GM03348 (cell line): ENCODE results near the gene CASQ2.

Experiments used
- DNase-seq: peaks from one replicate; pipeline ENCODE4 v3.0.0; 2012; ENCODE audit warnings: low spot score

Gene CASQ2

DNA sequence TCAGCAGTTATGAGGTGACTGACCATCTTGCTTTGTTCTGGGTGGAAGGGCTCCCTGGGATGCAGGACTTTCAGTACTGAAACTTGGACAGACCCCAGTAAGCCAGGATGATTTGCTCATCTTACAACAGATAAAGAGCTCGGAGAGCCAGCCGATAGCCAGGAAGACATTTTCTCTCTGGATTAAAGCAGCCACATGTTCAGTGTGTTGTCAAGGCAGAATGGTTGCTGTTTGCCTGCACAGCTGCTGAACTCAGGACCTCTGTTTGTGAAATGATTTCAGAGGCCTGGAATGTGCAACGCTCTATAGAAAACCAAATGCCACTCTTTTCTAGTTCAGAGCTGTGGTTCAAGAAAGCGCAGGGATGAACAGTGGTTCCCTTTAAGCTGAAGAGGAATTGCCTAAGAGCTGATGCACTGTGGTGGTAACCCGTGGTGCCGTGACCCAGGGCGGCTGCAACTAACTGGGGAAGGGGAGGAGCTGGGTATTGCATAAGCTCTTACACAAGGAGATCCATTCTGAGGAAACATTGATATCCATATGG, 40.7 kb downstream of the CASQ2 start:
- DNase-seq, result peak; percentile 81

DNA sequence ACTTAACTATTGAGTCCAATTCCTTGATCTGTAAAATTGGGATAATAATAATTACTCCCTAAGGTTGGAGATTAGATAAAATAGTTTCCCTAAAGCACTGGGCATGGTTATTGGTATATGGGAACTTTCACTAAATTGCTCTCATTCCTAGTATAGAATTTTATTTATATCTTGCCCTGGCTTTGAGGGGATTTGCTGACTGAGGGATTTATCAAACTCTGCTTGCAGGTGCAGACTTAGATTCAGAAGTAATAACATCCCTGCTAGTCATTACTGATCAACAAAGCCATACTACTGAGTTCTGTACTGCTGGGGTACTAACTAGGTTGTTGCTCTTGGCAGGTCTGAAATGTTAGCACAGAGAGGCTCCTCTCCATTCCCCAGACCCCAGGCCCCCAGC, 41.9 kb downstream of the CASQ2 start:
- DNase-seq, result no peak

DNA sequence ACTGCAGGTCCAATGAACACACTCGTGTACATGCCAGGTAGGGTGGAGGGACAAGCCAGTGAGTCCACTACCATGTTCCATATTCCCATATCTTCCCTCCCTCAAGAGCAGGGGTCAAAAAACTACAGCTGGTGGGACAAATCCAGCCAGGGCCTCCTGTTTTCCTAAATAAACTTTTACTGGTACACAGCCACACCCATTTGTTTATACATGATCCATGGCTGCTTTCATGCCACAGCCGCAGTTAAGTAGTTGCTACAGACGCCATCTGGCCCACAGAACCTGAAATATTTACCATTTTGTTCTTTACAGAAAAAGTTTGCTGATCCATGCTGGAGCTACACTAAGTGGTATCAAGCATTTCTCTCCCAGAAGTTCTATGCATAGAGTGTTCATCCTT, 42.4 kb downstream of the CASQ2 start:
- DNase-seq, result no peak

DNA sequence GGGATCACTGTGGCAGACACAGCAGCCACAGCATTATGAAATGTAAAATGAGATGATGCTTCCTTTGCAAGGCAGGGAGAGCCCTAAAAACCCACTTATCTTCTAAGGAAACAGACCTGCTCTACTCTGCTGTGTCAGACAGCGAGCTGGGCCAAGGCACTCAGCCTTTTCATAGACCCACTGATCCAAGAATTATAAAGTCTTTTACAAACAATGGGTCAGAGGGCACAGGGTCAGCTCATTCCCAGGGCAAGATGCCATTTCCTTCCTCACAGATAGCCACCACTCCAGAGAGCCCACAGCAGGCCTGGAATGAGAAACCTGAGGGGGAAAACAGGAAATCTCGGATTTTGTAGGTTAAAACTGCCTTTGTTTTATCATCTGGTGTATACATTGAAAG, 42.9 kb downstream of the CASQ2 start:
- no peak for DNase-seq

DNA sequence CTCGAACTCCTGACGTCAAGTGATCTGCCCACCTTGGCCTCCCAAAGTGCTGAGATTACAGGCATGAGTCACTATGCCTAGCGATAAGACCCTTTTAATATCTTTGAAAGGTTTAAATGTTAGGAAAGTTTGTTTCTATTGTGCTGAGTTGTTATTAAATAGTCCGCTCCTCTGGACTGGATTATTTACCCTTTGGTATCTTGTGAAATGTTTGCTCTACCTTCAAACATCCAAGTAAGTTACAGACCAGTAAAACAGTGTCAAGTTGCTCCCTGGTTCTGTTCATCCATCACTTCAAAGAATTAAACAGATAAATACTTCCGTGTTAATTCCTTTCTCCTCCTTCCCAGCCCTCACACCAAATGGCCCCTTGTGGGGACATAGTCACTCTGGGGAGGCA, 44.8 kb downstream of the CASQ2 start:
- DNase-seq, result no peak

DNA sequence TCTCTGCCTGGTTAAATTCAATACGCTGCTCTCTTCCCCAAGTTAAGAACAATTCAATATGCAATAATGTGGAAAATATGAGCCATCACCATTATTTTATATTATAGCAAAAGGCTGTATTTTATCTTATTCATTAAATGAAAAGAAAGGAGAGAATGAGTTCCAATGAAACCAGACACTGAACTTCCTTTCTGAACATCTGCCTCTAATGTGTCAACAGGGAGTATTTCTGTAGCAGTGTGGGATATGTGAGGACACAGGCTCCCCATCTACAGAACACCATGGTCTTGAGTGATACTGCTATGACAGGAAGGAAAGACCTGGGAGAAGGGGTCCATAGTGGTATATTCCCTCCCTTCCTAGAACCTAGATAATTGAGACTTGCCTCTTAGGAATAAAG, 46.3 kb downstream of the CASQ2 start:
- no peak for DNase-seq

DNA sequence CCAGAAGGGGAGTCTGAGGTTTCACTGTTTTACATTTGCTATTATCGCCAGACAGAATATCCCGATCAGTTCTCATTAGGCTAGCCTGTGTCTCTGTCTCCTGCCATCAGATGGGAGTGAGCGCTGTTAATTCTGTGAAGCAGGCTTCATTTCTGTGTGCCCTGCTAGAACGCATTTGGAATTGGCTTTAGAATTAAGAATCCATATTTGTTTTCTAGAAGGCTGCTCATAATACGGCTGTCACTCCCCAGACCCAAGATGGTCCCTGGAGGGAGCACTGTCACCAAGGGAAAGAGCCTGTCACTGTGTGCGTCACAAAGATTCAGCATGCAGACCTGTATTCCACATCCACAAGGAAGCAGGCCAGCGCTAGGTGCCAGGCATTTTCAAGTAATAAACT, 49.2 kb downstream of the CASQ2 start:
- DNase-seq, result no peak

DNA sequence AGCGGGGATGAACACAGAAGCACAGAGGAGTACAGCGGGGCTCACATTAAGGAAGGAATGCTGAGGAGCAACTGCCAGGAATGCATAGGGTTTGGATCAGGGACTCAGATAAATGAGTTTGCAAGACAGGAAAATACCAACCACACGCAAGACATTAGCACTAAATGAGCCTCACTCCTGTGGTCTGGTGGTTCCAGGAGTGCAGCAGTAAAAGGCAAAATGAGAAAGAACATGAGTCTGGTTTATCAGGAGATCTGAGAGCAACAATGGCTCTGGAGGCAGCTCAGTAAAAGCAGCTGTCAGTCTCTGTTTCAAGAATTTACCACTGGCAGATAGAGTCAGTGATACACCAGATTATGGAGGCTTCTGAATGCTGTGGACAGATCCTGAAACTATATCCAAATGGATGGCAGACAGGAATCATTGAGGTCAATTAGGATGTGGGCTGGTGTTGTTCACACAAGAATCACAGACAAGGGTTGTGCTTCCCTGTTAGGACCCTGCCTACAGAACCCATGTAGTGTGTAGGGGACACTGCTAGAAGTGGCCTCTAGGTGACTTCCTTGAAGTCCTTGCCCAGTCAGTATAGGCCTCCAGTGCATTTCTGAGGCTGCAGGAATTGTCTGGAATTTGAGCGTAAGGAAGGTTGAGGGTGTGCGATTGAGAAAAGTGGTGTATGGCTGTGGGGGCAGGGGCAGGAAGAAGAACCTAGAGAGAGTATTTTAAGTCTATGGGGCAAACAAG, 50.3 kb downstream of the CASQ2 start:
- DNase-seq, result no peak

DNA sequence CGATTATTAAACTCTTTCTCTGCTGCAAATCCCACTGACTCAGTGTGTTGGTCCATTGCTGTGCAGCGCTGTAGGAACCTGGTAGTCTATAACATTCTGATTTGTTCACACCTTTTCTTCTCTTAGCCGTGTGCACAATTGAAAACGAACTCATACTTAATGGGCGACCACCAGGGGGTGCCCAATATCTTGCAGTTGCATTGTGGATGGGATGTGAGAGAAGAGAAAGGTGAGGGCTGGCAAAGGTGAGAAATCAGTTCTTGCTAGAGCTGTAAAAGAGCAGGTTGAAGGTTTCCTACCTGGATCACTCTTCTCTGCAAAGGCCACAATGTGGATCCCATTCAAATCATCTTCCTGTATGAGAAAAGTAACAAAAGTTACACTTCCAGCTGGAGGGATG, 51.0 kb downstream of the CASQ2 start:
- no peak for DNase-seq

DNA sequence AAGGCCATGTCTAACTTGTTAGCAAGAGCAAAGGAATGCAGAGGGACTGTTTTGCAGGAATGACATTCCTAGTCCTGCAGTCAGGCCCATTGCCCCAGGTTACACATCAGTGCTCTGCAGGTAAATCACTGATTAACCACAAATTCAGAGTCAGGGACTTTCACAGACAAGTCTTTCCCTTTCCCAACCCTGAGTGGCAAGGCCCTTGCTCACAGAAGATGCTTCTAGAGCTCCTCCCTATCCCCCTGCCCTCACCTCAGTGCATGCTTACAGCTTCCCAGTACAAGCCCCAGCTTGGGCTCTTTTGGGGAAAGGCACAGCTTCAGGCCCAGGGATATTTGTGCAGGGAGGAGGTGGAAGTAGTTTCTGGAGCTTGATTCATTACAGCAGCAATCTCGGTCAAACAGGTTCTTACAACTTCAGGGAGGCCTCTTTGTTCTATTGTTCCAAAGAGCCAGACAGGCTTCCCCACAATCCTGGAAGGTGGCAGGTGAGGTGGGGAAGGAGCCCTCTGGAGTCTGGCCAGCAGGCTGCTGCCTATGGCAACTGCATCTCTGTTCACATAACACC, 53.9 kb downstream of the CASQ2 start:
- DNase-seq, result no peak

DNA sequence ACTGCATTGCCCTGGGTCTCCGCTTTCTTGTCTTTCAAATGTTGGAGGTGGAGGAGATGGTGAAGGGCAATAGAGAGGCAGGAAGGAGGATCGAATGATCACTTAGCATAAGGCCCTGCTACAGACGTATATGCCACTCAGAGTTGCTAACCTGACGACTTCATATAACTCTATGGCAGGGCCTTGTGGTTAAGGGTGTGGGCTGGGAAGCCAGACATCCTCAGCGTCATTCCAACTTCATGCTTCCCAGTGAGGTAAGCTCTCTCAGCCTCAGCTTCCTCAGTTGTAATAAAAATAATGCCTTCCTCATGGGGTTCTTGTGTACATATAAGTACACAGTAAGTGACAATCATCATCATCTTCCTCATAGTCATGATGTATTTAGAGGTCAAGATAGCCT, 54.6 kb downstream of the CASQ2 start:
- no peak for DNase-seq

DNA sequence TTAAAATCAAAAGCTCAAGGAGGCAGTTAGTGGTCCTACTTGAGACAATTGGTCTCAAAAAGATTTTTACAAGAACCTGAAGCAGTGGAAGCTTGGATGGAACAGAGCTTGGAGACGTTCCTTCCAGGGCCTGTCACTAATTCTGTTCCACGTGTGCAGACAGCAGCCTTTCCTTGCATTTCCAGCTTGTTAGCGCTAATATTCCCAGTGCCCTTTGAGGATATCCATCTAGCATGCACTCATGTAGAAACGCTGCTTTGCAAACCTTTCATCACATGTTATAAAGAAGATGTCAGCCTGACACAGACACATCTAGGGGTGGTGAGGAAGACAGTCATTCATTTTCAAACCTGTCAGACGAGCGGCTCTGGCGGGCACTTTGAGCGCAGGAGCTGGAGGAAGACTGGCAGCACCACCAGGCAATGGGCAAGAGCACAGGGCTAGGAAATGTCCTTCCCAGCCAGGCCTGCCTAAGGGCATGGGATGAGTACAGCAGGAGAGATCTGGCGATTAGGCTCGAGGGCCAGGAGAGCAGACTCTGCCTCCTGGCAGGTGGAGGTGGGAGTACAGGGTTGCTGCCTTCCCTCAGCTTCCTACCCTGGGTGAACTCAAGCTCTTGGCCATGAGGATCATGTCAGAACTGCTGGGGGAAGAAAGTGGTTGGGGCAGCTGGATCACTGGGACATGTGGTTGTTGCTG, 55.5 kb downstream of the CASQ2 start:
- no peak for DNase-seq

DNA sequence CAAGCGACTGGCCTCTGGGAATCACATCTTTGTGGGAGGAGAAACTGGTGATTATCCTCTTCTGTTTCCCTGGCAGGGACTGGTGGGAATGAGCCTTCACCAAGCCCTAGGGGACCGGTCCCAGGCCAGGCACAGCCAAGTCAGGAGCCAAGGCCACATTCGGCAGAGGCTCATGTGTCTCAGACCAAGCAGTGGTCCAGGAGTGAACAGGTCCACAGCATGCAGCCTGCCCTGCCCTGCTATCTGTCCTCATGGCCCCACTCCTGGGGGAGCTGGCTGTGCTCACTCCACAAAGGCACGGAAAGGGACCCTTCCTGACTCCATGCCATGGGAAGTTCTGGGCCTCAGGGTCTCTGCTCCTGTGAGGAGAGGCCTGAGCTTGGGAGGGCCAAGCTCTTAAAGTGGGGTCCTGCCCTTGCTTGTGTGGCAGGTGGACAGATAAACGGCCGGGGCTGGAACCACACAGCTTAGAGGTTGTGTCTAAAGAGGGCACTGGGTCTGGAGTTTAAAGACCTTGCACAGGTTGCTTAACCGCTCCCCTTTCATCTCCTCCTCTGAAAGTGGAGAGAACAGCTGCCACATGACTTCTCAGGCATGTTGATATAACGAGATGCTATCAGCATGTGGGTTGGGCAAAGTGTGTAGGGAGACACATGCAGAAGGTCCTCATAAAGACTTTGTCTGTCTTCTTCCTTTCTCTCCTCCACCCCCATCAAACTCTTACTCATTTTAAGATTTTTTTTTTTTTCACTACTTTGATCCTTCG, 57.5 kb downstream of the CASQ2 start:
- no peak for DNase-seq

DNA sequence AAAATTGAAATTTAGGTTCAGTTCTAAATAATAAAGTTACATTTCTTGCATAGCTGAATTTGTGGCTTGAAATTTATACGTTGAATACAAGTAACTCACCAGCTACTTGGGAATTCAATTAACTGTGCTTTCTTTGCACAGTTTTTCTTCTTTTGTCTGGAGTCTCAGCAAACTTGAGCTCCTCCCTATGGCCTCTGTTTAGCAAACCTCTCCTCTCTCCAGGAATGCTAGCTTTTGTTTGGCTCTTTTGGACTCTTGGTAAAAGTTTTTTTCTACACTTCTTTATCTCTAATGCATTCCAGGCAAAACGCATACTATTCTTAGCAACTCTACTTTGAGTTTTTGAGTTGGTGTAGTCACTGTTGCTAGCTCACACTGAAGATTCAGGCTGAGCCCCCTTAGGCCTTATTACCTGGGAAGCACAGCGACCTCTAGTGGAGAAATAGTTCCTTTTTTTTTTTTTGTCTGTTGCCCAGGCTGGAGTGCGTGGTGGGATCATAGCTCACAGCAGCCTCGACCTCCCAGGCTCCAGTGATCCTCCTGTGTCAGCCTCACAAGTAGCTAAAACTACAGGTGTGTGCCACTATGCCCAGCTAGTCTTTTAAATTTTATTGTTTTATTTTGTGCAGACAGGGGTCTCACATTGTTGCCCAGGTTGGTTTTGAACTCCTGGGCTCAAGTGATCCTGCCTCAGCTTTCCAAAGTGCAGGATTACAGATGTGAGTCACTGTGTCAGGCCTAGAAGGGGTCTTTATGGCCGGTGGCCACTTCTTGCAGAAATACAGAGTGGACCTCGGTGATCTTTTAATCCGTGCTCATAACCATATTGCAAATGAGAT, 61.7 kb downstream of the CASQ2 start:
- DNase-seq, result peak; percentile 59

DNA sequence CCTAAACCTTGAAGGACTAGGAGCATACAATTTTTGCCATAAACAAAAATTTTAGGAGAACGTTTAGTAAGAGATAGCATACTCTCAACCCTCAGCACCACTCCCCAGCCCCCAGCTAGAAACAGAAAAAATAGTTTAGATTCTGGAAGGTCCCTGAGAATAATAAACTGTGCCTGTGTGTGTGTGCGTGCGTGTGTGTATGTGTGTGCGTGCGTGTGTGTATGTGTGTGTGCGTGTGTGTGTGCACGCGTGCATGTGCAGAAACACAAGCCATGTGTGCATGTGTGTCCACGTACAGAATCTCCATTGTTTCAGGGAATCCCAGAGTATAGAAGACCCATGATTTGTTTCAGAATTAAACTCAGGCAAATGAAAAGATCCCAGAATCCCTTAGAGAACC, 62.6 kb downstream of the CASQ2 start:
- DNase-seq, result no peak

DNA sequence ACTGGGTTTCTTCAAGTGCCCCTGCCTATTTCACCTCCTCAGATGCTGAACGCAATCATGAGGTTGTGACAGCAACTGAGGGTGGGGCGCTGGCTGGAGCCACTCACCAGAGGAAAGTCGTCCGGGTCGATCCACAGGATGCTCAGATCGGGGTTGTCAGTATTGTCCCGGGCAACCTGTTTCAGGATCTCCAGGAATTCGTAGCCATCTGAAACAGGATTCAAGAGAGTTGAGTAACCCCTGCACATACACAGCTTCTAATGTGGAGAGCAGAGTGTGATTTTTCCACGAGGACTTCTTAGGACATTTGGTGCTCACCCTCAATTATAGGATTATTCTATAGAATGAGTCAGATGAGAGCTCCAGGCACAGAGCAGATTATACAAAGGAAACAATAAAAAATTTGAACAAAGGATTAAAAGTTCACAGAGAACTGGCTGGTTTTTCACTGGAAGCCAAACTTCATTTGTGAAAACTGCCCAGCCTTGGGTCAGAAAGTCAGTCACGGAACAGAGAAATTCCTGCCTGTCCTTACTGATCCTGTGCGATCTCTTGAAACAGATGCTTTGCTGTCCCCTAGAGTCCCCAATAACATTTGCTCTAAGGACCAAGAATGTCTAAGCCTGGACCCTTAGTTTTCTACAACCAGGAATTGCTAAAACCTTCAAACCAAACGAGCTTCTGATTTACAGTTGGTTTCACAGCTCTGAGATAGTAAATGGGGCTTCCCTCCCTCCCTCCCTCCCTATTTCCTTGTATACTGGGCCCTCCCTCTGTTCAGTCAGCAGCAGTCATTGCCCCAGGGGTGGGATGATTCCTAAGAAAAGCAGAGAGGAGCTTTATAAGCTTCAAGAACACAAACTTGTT, 63.2 kb downstream of the CASQ2 start:
- DNase-seq, result no peak

DNA sequence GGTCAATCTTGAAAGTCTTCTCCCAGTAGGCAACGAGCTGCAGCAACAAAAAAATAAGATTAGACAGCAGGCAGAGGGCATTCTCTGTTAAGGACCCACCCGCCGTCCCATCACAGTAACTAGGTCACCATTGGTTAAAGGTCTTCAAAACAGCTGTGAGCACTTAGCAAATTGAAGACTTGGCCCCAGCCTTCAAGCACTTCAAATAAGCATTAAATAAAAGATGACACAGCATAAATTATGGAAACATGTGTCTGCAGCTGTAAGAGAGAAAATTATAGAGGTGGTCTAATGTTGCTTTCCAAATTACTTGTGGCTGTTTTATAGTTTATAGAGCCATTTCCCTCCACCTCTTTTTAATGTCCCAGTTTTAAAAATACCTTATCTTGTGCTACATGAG, 65.6 kb downstream of the CASQ2 start:
- no peak for DNase-seq

DNA sequence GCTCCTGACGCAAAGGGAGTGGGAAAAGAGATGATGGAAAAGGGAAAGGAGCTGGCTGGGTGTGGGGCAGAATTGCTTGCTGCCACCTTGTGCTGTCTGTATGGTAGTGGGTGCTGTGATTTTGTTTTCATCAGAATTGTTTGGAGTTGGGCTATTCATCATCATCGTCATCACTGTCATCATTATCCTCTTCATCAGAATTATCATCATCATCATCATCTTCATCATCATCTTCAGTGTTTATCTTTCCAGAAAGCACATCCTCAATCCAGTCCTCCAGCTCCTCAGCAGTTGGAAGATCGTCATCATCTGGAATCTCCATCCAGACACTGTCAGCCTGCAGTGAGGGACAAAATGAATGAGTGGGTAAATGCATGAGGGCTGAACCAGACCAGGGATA, 67.4 kb downstream of the CASQ2 start:
- no peak for DNase-seq

DNA sequence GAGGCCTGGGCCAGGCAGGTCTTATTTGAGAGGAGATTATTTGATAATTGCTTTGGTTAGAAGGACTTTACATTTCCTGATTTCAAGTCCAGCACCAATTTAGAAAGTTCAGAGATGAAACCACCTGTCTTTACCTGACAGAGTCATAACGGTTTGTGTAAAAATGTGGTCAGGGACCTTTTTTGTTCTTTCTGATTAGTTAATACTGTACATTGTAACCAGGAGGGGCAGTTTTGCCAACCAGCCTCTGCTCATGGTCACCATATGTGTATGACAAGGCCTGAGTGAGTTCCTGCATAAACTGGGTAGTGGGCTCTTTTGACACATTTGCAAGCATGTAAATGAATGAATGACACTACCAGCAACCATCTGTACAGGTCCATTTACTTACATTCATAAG, 70.9 kb downstream of the CASQ2 start:
- DNase-seq, result no peak

DNA sequence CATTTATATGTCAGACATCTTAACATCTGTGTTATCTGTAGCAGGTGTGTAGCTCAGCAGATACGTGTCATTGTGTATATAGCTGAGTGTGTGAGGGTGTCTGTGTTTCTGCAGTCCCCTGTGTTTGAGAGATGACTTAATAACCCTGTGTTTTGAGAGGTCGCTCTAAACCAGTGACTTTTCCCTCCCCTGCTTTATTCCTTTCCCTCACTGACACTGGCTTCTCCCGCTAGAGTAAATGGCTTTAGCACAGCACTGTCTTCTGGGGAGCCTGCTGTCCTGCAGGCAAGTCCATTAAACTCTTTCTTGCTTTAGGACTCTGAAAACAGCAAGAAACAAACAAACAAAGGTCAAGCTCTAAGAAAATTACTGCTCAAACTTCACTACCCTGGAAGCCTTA, 73.7 kb downstream of the CASQ2 start:
- DNase-seq, result no peak

DNA sequence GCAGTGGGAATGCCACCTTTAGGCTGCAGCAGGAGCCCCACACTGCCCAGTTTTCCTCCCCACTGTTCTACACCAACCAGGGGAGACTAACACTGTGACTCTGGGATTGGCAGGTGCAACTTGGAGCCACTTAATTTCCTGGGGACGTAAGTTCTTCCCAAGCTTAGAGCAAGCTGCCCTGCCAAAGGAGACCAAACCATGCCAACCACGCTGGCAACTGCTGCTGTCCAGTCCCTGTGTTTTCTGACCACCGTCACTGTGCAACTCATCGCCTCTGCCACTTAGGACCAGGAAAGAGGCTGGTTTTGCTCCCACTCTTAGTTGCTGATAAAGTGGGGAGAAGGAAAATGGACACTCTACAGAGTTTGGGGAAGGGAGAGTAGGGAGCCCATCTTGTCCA, 76.3 kb downstream of the CASQ2 start:
- DNase-seq, result no peak
